GM20000 (cell line): ENCODE data around the gene BTBD9.

Experiments used
- DNase-seq: peaks from one replicate; pipeline ENCODE4 v3.0.0; 2012; ENCODE audit warnings: low spot score
- TF ChIP-seq, protein P1 (sequence below): IDR thresholded peaks from 2 replicates; pipeline ENCODE4 v1.5.1; 2012; ENCODE audit warnings: mild to moderate bottlenecking, control low read depth; ENCODE audit errors: extremely low read depth, missing control alignments

BTBD9 gene

DNA sequence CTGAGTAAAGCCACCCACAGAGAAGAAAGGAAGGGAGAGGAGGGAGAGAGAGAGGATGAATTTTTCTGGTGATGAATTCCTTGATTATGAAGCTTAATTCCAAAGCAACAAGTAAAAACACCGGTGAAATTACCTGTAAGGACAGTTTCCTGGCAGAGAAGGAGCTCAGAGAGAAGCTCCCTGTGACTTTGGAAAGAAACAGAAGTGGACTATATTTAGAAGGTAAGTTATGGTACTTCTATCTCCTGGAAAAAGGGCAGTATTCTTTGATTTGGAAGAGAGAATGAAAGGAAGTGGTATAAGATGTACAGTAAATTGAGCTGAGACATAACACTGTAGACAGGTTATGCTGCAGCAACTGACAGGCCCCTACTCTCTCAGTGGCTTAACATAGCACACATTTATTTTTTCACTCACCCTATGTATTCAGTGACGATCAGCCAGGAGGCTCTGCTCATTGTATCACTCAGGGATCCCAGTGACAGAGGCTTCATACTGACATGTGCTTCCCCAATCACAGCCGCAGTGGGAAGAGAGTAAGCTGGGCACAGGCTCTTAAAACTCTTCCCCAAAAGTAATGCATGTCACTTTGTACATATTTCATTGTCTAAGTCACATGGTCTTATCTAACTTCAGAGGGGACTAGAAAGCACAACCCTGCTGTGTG is 349.5 kb downstream of the BTBD9 start:
- TF ChIP-seq, protein P1, sequence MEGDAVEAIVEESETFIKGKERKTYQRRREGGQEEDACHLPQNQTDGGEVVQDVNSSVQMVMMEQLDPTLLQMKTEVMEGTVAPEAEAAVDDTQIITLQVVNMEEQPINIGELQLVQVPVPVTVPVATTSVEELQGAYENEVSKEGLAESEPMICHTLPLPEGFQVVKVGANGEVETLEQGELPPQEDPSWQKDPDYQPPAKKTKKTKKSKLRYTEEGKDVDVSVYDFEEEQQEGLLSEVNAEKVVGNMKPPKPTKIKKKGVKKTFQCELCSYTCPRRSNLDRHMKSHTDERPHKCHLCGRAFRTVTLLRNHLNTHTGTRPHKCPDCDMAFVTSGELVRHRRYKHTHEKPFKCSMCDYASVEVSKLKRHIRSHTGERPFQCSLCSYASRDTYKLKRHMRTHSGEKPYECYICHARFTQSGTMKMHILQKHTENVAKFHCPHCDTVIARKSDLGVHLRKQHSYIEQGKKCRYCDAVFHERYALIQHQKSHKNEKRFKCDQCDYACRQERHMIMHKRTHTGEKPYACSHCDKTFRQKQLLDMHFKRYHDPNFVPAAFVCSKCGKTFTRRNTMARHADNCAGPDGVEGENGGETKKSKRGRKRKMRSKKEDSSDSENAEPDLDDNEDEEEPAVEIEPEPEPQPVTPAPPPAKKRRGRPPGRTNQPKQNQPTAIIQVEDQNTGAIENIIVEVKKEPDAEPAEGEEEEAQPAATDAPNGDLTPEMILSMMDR, result no peak
- DNase-seq, result no peak

DNA sequence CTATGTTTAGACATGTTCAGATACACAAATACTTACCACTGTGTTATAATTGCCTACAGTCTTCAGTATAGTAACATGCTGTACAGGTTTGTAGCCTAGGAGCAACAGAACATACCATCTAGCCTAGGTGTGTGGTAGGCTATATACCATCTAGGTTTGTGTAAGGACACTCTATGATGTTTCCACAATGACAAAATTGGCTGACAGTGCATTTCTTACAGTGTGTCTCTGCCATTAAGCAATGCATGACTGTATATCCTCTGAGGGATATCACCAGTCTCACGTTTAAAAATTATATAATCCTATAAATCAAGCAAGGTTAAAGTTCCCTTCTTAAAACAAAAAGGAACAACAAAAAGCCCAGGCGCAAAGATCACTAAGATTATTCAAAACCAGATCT is 352.2 kb downstream of the BTBD9 start:
- TF ChIP-seq, protein P1, result no peak
- no peak for DNase-seq

DNA sequence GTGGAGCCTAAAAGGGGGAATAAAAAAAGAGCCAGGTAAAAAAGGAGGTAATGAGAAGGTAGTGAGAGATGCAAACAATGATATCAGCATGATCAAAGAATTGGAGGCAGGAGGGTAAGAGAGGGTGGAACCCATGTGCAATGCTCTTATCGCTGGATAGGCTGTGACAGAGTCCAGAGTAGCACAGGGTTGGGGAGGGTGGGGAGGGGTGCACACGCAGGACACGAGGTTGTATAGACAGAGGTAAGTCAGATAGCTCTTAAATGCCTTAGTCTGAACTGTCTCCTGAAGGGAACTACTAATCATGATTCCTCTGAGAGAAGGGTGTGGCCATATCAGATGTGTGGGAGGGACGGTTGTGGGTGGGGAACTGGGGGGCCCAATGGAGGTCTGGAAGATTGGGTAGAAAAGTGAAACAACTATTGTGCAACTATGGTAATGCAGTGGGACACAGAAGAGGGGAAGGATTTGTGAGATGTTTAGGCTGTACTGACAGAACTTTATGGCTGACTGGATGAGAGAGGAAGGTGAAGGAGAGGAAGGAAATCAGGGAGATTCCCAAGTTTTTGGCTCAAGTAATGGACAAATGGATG is 354.8 kb downstream of the BTBD9 start:
- TF ChIP-seq, protein P1, result no peak

DNA sequence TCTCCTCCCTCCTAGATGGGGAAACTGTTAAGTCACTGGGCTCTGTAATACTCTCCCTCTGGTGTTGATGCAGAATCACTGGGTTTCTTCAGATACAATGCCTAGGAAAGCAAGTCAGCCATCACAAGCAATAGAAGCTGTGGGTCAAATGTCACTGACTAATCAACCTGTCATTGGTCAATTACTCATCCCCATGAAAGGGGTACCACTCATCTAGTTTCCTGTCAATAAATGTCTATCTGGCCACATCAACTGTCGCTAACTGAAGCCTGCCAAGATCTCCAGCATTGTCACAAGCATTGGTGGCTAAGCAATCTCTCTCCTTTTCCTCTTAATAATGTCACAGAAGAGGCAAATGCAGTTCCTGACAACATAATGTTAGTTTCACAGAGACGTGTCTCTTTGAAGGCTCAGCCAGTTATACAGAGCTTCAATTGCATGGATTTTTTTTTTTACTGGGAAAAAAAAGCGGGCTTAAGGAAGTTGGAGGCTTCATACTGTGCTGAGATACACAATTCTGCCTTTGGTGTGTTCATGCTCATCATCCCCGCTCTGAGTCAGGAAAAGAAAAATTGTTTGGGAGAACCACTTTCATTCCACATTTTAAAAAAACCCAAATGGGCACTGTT is 355.9 kb downstream of the BTBD9 start:
- DNase-seq, result no peak

More for the DNA sequence above, 354.8 kb downstream of the BTBD9 start:
- no peak for DNase-seq

DNA sequence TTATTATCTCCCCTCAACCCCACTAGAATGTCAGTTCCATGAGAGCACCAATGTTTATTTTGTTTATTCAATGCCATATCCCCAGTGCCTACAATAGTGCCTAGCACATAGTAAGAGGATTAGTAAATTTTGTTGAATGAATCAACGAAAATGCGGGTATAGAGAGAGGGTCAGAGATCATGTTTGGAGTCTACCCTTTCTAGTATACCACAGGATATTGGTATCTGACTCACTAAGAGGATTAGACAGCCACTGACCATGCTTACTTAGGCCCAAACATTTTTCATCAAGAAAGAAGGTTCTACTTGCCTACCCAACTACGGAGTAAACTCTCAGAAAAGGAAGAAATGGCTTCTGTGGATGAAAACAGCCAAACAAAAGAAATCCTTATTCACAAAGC is 356.8 kb downstream of the BTBD9 start:
- TF ChIP-seq, protein P1, result no peak
- DNase-seq, result no peak

More for the DNA sequence above, 355.9 kb downstream of the BTBD9 start:
- TF ChIP-seq, protein P1, result no peak

DNA sequence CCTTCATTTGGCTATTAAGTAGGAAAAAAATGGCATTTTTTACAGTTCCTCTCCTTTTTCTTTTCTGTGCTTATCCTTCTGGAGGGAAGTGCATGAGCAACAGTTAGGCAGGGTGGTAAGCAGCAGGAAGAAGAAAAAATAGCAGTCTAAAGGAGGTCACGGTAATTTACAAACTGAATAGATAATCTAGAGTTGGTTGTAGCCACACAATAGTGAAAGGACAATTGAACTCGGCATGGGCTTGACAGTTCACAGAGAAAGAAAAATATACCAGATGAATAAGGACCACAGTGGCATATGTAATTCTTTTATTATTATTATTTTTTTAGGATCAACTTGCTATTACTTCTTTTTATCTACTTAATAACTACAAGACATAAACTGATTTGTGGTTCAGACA is 358.6 kb downstream of the BTBD9 start:
- no peak for DNase-seq
- TF ChIP-seq, protein P1, result no peak

DNA sequence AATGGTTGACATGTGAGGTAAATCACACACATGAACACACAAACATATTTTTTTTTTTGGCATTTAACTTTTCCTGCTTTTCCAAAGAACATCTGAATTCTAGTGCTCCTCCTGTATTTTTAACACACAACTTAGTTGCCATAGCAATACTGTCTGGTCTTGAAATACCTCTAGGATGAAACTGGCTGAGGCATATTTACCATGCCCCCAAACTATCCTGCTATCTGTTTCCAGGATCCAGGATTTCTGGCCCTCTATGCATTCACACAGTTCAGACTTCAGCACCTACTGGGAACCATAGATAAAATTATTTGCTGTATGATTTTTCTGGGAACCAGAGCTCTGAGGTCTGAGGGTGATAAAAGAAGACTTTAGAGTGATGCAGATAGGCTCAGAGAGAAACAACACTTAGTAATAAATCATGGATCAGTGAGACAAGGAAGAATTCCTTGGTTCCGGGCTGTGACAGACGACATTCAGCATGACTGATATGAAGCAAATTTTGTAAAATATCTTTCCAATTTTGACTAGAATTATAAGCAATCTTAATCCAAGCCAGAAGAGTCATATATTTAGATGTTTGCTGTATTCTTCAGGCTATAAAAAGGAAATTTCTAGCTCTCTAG is 359.7 kb downstream of the BTBD9 start:
- no peak for DNase-seq
- TF ChIP-seq, protein P1, result no peak
